WTC11 (cell line): Measurements from ENCODE around the gene NDUFAF4.

Experiments
- NR2C2 ChIP-seq: sonication (generic); formaldehyde crosslinking; IDR thresholded peaks from 2 replicates; pipeline ENCODE4 v1.8.0; 2022; ENCODE audit warnings: mild to moderate bottlenecking, missing genetic modification reagents
- TCF7 ChIP-seq: sonication (generic); formaldehyde crosslinking; IDR thresholded peaks from 2 replicates; pipeline ENCODE4 v1.8.0; 2022; ENCODE audit warnings: mild to moderate bottlenecking, low read depth, missing genetic modification reagents, moderate library complexity
- TF ChIP-seq, protein P1 (sequence below): sonication (generic); formaldehyde crosslinking; IDR thresholded peaks from 2 replicates; pipeline ENCODE4 v1.8.0; 2022; ENCODE audit warnings: mild to moderate bottlenecking, missing genetic modification reagents
- TF ChIP-seq, protein P2 (sequence below): sonication (generic); formaldehyde crosslinking; IDR thresholded peaks from 2 replicates; pipeline ENCODE4 v1.8.0; 2023; ENCODE audit warnings: missing genetic modification reagents, mild to moderate bottlenecking, borderline replicate concordance
- TF ChIP-seq, protein P3 (sequence below): fragments of 200-600 bp; IDR thresholded peaks from 2 replicates; pipeline ENCODE4 v1.8.0; 2022; ENCODE audit warnings: antibody characterized with exemption

DNA sequence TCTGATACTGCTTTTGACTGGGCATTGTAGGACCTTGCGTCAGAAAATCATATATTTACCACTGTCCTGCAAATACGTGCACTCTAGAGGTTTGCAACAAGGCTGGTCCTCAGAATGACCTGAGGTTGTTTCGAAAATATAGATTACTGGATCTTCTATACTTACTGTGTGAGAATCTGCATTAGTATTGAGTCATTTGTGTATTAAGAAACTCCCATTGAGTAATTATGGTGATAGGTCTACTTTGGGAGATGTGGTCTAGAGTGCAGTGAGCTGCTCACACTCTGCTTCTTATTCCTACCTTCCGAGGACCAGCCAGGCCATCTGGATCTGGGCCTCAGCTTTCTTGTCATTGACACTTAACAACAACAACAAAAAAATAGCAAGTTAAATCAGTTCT is 36.4 kb upstream of the NDUFAF4 start:
- TF ChIP-seq NR2C2 (CRISPR knock-in tag) (no peak), TCF7 (no peak)
- TF ChIP-seq, protein P1, sequence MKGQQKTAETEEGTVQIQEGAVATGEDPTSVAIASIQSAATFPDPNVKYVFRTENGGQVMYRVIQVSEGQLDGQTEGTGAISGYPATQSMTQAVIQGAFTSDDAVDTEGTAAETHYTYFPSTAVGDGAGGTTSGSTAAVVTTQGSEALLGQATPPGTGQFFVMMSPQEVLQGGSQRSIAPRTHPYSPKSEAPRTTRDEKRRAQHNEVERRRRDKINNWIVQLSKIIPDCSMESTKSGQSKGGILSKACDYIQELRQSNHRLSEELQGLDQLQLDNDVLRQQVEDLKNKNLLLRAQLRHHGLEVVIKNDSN (CRISPR knock-in tag), result no peak
- TF ChIP-seq, protein P2, sequence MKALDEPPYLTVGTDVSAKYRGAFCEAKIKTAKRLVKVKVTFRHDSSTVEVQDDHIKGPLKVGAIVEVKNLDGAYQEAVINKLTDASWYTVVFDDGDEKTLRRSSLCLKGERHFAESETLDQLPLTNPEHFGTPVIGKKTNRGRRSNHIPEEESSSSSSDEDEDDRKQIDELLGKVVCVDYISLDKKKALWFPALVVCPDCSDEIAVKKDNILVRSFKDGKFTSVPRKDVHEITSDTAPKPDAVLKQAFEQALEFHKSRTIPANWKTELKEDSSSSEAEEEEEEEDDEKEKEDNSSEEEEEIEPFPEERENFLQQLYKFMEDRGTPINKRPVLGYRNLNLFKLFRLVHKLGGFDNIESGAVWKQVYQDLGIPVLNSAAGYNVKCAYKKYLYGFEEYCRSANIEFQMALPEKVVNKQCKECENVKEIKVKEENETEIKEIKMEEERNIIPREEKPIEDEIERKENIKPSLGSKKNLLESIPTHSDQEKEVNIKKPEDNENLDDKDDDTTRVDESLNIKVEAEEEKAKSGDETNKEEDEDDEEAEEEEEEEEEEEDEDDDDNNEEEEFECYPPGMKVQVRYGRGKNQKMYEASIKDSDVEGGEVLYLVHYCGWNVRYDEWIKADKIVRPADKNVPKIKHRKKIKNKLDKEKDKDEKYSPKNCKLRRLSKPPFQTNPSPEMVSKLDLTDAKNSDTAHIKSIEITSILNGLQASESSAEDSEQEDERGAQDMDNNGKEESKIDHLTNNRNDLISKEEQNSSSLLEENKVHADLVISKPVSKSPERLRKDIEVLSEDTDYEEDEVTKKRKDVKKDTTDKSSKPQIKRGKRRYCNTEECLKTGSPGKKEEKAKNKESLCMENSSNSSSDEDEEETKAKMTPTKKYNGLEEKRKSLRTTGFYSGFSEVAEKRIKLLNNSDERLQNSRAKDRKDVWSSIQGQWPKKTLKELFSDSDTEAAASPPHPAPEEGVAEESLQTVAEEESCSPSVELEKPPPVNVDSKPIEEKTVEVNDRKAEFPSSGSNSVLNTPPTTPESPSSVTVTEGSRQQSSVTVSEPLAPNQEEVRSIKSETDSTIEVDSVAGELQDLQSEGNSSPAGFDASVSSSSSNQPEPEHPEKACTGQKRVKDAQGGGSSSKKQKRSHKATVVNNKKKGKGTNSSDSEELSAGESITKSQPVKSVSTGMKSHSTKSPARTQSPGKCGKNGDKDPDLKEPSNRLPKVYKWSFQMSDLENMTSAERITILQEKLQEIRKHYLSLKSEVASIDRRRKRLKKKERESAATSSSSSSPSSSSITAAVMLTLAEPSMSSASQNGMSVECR (CRISPR knock-in tag), result no peak
- TF ChIP-seq, protein P3, sequence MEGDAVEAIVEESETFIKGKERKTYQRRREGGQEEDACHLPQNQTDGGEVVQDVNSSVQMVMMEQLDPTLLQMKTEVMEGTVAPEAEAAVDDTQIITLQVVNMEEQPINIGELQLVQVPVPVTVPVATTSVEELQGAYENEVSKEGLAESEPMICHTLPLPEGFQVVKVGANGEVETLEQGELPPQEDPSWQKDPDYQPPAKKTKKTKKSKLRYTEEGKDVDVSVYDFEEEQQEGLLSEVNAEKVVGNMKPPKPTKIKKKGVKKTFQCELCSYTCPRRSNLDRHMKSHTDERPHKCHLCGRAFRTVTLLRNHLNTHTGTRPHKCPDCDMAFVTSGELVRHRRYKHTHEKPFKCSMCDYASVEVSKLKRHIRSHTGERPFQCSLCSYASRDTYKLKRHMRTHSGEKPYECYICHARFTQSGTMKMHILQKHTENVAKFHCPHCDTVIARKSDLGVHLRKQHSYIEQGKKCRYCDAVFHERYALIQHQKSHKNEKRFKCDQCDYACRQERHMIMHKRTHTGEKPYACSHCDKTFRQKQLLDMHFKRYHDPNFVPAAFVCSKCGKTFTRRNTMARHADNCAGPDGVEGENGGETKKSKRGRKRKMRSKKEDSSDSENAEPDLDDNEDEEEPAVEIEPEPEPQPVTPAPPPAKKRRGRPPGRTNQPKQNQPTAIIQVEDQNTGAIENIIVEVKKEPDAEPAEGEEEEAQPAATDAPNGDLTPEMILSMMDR, result no peak
